Measurements from ENCODE around the gene SNRPD3.

DNA sequence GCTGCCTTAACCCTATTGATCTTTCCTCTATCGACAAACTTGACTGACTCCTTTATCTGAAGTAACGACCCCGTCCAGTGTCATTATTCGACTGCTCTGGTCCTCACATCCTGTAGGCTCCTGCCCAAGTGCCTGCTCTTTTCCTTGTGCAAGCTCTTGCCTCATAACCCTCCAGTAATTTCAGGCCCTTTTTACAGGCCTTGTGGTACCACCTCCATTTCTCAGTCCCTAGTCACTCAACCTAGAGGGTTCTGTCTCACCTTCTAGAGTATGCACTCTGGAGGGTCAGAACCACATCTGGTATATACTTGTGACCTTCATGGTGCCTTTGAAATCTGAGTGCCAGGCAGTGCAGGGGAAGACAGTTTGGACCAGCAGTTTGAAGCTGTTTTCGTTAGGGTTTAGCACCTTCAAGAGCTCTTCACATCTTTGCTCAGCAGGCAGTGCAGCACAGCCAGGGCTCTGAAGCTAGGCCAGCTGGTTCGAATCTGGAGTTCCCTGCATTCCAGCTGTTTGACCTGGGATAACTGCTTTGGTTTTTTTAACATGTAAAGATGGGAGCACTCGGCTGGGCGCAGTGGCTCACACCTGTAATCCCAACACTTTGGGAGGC lies 11.2 kb downstream of the SNRPD3 start:
- TF ChIP-seq TRIM24 (IDR thresholded peaks at IDR 0.05) (no peak), TARDBP (IDR thresholded peaks at IDR 0.05) (no peak), ZNF23 (CRISPR knock-in tag; IDR thresholded peaks at IDR 0.05) (no peak), SMAD1 (IDR thresholded peaks at IDR 0.05; ENCODE audit: low read depth, low read length, partially characterized antibody) (no peak), ZNF780A (CRISPR knock-in tag; IDR thresholded peaks at IDR 0.05) (no peak), ZNF121 (CRISPR knock-in tag; conservative IDR thresholded peaks at IDR 0.05) (no peak), CBX3 (IDR thresholded peaks at IDR 0.05; ENCODE audit: borderline replicate concordance in 1 of 2, low read length in 2 of 2) (no peak), NR3C1 (CRISPR knock-in tag; IDR thresholded peaks at IDR 0.05) (no peak), HDAC2 (IDR thresholded peaks at IDR 0.05) (no peak), ARID1B (IDR thresholded peaks at IDR 0.05) (no peak), ARID2 (IDR thresholded peaks at IDR 0.05) (no peak), KDM1A (IDR thresholded peaks at IDR 0.05) (no peak)
- TF ChIP-seq, protein P1, sequence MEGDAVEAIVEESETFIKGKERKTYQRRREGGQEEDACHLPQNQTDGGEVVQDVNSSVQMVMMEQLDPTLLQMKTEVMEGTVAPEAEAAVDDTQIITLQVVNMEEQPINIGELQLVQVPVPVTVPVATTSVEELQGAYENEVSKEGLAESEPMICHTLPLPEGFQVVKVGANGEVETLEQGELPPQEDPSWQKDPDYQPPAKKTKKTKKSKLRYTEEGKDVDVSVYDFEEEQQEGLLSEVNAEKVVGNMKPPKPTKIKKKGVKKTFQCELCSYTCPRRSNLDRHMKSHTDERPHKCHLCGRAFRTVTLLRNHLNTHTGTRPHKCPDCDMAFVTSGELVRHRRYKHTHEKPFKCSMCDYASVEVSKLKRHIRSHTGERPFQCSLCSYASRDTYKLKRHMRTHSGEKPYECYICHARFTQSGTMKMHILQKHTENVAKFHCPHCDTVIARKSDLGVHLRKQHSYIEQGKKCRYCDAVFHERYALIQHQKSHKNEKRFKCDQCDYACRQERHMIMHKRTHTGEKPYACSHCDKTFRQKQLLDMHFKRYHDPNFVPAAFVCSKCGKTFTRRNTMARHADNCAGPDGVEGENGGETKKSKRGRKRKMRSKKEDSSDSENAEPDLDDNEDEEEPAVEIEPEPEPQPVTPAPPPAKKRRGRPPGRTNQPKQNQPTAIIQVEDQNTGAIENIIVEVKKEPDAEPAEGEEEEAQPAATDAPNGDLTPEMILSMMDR (IDR thresholded peaks at IDR 0.05 in 2 of 3, conservative IDR thresholded peaks at IDR 0.05 in 1 of 3; ENCODE audit: insufficient read depth in 2 of 3, low read depth in 1 of 3, low read length in 3 of 3) = no peak
